BLaER1 treated with 17β-estradiol and CSF1 and Interleukin-3, amounts not matched to agents 10 nM and 100 nM (cell line): Measurements from ENCODE around the gene SAMD10.
"Not testable (repeated sequence)": the region's sequence is repeated elsewhere in the genome, so short reads cannot be mapped to it uniquely, and the experiment has no call there.

ENCODE experiments used
- H3K27ac ChIP-seq, 11 experiments: shearing (Covaris generic); formaldehyde crosslinking; 2 replicates each; pipeline ENCODE4 v1.8.1; 2022
- H3K27me3 ChIP-seq, 11 experiments: shearing (Covaris generic); formaldehyde crosslinking; 2 replicates each; pipeline ENCODE4 v1.8.1; 2022
- H3K36me3 ChIP-seq, 11 experiments: shearing (Covaris generic); formaldehyde crosslinking; 2 replicates each; pipeline ENCODE4 v1.8.1; 2022
- H3K4me1 ChIP-seq, 10 experiments: shearing (Covaris generic); formaldehyde crosslinking; 2 replicates each; pipeline ENCODE4 v1.8.1; 2022
- H3K4me2 ChIP-seq, 11 experiments: shearing (Covaris generic); formaldehyde crosslinking; 2 replicates each; pipeline ENCODE4 v1.8.1; 2022
- H3K4me3 ChIP-seq, 10 experiments: shearing (Covaris generic); formaldehyde crosslinking; 2 replicates each; pipeline ENCODE4 v1.8.1; 2022
- H3K9ac ChIP-seq, 11 experiments: shearing (Covaris generic); formaldehyde crosslinking; 2 replicates each; pipeline ENCODE4 v1.8.1; 2022
- H3K9me3 ChIP-seq, 11 experiments: shearing (Covaris generic); formaldehyde crosslinking; replicated peaks in 1 of 11; 2 replicates each; pipeline ENCODE4 v1.8.1; 2022
- H4K20me1 ChIP-seq, 11 experiments: shearing (Covaris generic); formaldehyde crosslinking; 2 replicates each; pipeline ENCODE4 v1.8.1; 2022
- Cebpa-rat ChIP-seq, 11 experiments: shearing (Covaris generic); IDR thresholded peaks; 2 replicates each; pipeline ENCODE4 v1.8.1; 2022

SAMD10 gene

DNA sequence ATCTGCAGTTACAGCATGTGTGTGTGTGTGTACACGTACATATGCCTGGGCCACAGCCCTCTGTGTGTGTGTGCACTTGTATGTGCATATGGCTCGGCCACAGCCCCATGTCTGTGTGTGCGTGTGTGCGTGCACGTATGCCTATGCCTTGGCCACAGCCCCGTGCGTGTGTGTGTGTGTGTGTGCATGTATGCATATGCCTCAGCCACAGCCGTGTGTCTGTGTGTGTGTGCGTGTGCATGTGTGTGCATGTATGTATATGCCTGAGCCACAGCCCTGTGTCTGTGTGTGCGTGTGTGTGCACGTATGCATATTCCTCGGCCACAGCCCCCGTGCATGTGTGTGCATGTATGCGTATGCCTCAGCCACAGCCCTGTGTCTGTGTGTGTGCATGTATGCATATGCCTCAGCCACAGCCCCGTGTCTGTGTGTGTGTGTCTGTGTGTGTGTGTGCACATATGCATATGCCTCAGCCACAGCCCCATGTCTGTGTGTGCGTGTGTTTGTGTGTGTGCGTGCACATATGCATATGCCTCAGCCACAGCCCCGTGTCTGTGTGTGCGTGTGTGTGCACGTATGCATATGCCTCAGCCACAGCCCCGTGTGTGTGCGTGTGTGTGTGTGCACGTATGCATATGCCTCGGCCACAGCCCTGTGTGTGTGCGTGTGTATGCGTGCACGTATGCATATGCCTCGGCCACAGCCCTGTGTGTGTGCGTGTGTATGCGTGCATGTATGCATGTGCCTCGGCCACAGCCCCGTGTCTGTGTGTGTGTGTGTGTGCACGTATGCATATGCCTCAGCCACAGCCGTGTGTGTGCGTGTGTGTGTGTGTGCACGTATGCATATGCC, 41.9 kb upstream of the SAMD10 start:
- H3K9me3 ChIP-seq = no peaks in the 10 kb centered on the region
- H3K36me3 ChIP-seq = peaks cover 95 to 100% (median 100%) of the 10 kb centered on the region in 11 experiments
- H3K27me3 ChIP-seq = no peaks in the 10 kb centered on the region
- H3K4me3 ChIP-seq = no peak overlapping the region
- no peak overlapping the region for H3K4me2 ChIP-seq
- TF ChIP-seq Cebpa-rat (IDR thresholded peaks at IDR 0.05) = no peak
- no peak overlapping the region for H3K9ac ChIP-seq
- no peaks in the 10 kb centered on the region for H3K4me1 ChIP-seq
- H3K27ac ChIP-seq = no peak overlapping the region
- peaks cover 10 to 89% (median 43%) of the 10 kb centered on the region in 11 experiments; a peak in 19 of 22 replicates for H4K20me1 ChIP-seq

- Histone ChIP-seq H3K4me3 (no peak overlapping the region), H3K27ac (no peak overlapping the region), H3K36me3 (peaks cover 85 to 93% (median 90%) of the 10 kb centered on the region in 11 experiments), H3K27me3 (no peaks in the 10 kb centered on the region), H3K4me2 (no peak overlapping the region), H3K4me1 (peaks cover 0 to 19% (median 10%) of the 10 kb centered on the region in 10 experiments; a peak in 14 of 20 replicates), H4K20me1 (peaks cover 6 to 71% (median 34%) of the 10 kb centered on the region in 11 experiments; a peak in 19 of 22 replicates), H3K9ac (no peak overlapping the region), H3K9me3 (peaks cover 0 to 10% (median 8%) of the 10 kb centered on the region in 11 experiments; a peak in 14 of 22 replicates)
- TF ChIP-seq Cebpa-rat (IDR thresholded peaks at IDR 0.05) = no peak
Measured at GRCh38 chr20:64015635-64016034, 36.2 kb upstream of the SAMD10 start.

DNA sequence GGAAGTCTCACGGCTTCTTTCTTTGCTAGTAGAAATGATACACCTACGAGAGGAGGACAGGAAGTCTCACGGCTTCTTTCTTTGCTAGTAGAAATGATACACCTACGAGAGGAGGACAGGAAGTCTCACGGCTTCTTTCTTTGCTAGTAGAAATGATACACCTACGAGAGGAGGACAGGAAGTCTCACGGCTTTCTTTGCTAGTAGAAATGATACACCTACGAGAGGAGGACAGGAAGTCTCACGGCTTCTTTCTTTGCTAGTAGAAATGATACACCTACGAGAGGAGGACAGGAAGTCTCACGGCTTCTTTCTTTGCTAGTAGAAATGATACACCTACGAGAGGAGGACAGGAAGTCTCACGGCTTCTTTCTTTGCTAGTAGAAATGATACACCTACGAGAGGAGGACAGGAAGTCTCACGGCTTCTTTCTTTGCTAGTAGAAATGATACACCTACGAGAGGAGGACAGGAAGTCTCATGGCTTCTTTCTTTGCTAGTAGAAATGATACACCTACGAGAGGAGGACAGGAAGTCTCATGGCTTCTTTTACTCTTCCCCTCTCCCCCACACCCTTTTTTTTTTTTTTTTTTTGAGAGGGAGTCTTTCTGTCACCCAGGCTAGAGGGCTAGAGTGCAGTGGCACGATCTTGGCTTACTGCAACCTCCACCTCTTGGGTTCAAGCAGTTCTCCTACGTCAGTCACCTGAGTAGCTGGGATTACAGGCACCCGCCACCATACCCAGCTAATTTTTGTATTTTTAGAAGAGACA, 33.1 kb upstream of the SAMD10 start:
- peaks cover 77 to 93% (median 87%) of the 10 kb centered on the region in 11 experiments for H3K36me3 ChIP-seq
- H4K20me1 ChIP-seq = peaks cover 34 to 73% (median 51%) of the 10 kb centered on the region in 11 experiments; a peak in 20 of 22 replicates
- peaks cover 14 to 49% (median 41%) of the 10 kb centered on the region in 10 experiments for H3K4me1 ChIP-seq
- not testable (repeated sequence) for H3K9ac ChIP-seq, H3K27ac ChIP-seq, H3K27me3 ChIP-seq, H3K4me2 ChIP-seq, H3K4me3 ChIP-seq
- H3K9me3 ChIP-seq = peaks cover 0 to 14% (median 8%) of the 10 kb centered on the region in 11 experiments; a peak in 14 of 22 replicates

- no peak overlapping the region for H3K9ac ChIP-seq
Measured at GRCh38 chr20:64011366-64011779, 31.9 kb upstream of the SAMD10 start.

DNA sequence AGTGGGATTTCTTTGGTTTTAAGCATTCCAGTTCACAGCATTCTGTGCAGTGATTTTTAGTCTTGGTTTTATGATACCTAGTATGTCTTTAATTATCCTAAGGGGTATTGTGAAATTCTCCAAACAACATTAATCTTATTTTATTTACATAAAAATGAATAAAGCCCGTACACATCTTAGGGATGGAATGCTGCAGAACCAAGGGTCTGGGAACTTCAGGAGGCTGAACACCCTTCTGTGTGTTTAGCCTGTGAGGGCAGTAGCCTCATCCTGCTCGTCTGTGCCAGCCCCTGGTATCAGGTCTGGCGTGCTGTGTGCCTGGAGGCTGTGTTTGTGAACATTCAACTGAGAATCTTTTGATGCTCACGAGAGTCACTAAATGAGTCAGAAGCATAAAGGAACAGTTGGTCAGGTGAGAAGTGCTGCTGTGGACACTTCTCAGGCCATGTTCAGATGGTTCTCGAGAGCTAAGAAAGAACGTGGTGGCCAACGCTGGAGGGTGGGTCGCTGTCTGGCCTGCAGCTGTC, 31.3 kb upstream of the SAMD10 start:
- no peak overlapping the region for H3K27ac ChIP-seq
- H3K4me1 ChIP-seq = peaks cover 31 to 67% (median 58%) of the 10 kb centered on the region in 10 experiments
- peaks cover 67 to 87% (median 79%) of the 10 kb centered on the region in 11 experiments for H3K36me3 ChIP-seq
- H3K27me3 ChIP-seq = no peaks in the 10 kb centered on the region
- no peak overlapping the region for H3K4me3 ChIP-seq
- TF ChIP-seq Cebpa-rat (IDR thresholded peaks at IDR 0.05) = no peak
- peaks cover 47 to 80% (median 61%) of the 10 kb centered on the region in 11 experiments; a peak in 21 of 22 replicates for H4K20me1 ChIP-seq
- peak overlapping the region in 8 of 11 experiments; percentile 54 to 92 (median 82); a peak in 12 of 22 replicates for H3K4me2 ChIP-seq
- 0 out of 22 replicates have a peak overlapping the region, but pooled peaks of 1 of the 11 experiments have one; percentile 11 for H3K9ac ChIP-seq
- H3K9me3 ChIP-seq = peaks cover 0 to 14% (median 8%) of the 10 kb centered on the region in 11 experiments; a peak in 14 of 22 replicates

More at GRCh38 chr20:64011366-64011779, 31.9 kb upstream of the SAMD10 start:
- H3K36me3 ChIP-seq = peaks cover 69 to 87% (median 79%) of the 10 kb centered on the region in 11 experiments
- peaks cover 44 to 80% (median 59%) of the 10 kb centered on the region in 11 experiments; a peak in 21 of 22 replicates for H4K20me1 ChIP-seq
- H3K27me3 ChIP-seq = no peaks in the 10 kb centered on the region
- H3K4me1 ChIP-seq = peaks cover 25 to 61% (median 52%) of the 10 kb centered on the region in 10 experiments
- H3K4me2 ChIP-seq = no peak overlapping the region
- no peak overlapping the region for H3K27ac ChIP-seq
- TF ChIP-seq Cebpa-rat (IDR thresholded peaks at IDR 0.05) = no peak
- no peak overlapping the region for H3K4me3 ChIP-seq
- H3K9me3 ChIP-seq = peaks cover 0 to 14% (median 8%) of the 10 kb centered on the region in 11 experiments; a peak in 14 of 22 replicates

DNA sequence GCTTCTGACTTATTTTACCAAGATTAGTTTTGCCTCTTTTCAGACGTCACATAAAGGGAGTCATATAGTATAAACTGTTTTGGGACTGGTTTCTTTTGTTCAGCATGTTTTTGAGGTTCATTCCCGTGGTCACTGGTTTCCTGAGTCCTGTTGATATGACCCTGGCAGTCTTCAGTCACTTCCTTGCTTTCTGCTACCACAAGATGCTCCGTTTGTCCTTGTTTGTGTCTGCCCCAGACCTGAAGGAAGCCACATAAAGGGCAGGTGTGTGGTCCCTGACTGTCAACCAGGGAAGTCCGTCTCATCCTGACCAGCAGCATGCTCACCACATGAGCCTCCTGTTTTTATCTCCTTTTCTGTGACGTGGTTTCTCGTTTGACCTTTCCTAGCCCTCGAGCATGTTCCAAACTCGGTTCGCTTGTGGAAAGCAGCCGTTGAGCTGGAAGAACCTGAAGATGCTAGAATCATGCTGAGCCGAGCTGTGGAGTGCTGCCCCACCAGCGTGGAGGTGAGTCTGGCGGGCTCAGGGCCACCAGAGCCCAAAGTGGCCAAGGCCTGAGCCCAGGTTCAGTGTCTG, 30.5 kb upstream of the SAMD10 start:
- no peak for TF ChIP-seq Cebpa-rat (IDR thresholded peaks at IDR 0.05)
- Histone ChIP-seq H3K4me3 (no peak overlapping the region), H3K4me1 (peaks cover 40 to 76% (median 67%) of the 10 kb centered on the region in 10 experiments), H3K27ac (0 out of 22 replicates have a peak overlapping the region, but pooled peaks of 1 of the 11 experiments have one; percentile 5), H3K9me3 (peaks cover 0 to 14% (median 8%) of the 10 kb centered on the region in 11 experiments; a peak in 14 of 22 replicates), H3K9ac (peak overlapping the region in 4 of 11 experiments; percentile 11 to 25 (median 18); a peak in 5 of 22 replicates), H4K20me1 (peaks cover 52 to 80% (median 62%) of the 10 kb centered on the region in 11 experiments), H3K4me2 (peak overlapping the region; percentile 1 to 92 (median 73); a peak in 18 of 22 replicates), H3K36me3 (peaks cover 59 to 87% (median 76%) of the 10 kb centered on the region in 11 experiments), H3K27me3 (no peaks in the 10 kb centered on the region)

GRCh38 chr20:64006902-64007301, 27.5 kb upstream of the SAMD10 start:
- H3K4me3 ChIP-seq = no peak overlapping the region
- peaks cover 61 to 94% (median 89%) of the 10 kb centered on the region in 10 experiments for H3K4me1 ChIP-seq
- TF ChIP-seq Cebpa-rat (IDR thresholded peaks at IDR 0.05) = no peak
- H3K36me3 ChIP-seq = peaks cover 44 to 90% (median 75%) of the 10 kb centered on the region in 11 experiments
- peak overlapping the region; percentile 52 to 92 (median 77) for H3K4me2 ChIP-seq
- peak overlapping the region in 4 of 11 experiments; percentile 42 to 68 (median 59); a peak in 5 of 22 replicates for H3K27ac ChIP-seq
- H4K20me1 ChIP-seq = peaks cover 77 to 96% (median 89%) of the 10 kb centered on the region in 11 experiments
- H3K9ac ChIP-seq = peak overlapping the region in 1 of 11 experiments; percentile 58; a peak in 2 of 22 replicates
- no peaks in the 10 kb centered on the region for H3K27me3 ChIP-seq
- peaks cover 0 to 14% (median 8%) of the 10 kb centered on the region in 11 experiments; a peak in 14 of 22 replicates for H3K9me3 ChIP-seq

DNA sequence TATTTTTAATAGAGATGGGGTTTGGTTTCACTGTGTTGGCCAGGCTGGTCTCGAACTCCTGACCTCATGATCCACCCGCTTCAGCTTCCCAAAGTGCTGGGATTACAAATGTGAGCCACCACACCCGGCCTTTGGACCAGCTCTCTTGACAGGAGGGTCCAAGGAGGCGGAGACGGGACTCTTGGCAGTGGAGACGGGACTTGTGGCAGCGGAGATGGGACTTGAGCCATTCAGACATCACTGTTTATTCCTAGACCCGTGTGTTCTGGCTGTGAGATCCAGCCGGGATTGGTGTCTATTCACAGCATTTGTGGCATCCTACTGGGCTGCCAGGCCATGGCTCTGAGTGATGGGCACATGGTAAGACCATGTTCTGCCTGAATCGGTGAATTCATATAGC, 27.0 kb upstream of the SAMD10 start:
- Histone ChIP-seq H3K27ac (peak overlapping the region in 4 of 11 experiments; percentile 42 to 68 (median 59); a peak in 7 of 22 replicates), H3K27me3 (no peaks in the 10 kb centered on the region), H3K4me1 (peaks cover 61 to 98% (median 93%) of the 10 kb centered on the region in 10 experiments), H3K9ac (peak overlapping the region in 1 of 11 experiments; percentile 58; a peak in 4 of 22 replicates), H3K4me3 (no peak overlapping the region), H4K20me1 (peaks cover 80 to 100% (median 93%) of the 10 kb centered on the region in 11 experiments), H3K4me2 (peak overlapping the region; percentile 52 to 92 (median 77)), H3K9me3 (peaks cover 0 to 13% (median 7%) of the 10 kb centered on the region in 11 experiments; a peak in 14 of 22 replicates), H3K36me3 (peaks cover 46 to 91% (median 76%) of the 10 kb centered on the region in 11 experiments)
- no peak for TF ChIP-seq Cebpa-rat (IDR thresholded peaks at IDR 0.05)
